CD4-positive, alpha-beta T cell treated with Interleukin-15 for 1 hour (primary cell): Measurements from ENCODE around the gene BRIP1.
"Not testable (repeated sequence)": the region's sequence is repeated elsewhere in the genome, so short reads cannot be mapped to it uniquely, and the experiment has no call there.

Experiments
- DNase-seq: peaks from one replicate; pipeline ENCODE4 v3.0.0-alpha.2; 2020

BRIP1 gene

DNA sequence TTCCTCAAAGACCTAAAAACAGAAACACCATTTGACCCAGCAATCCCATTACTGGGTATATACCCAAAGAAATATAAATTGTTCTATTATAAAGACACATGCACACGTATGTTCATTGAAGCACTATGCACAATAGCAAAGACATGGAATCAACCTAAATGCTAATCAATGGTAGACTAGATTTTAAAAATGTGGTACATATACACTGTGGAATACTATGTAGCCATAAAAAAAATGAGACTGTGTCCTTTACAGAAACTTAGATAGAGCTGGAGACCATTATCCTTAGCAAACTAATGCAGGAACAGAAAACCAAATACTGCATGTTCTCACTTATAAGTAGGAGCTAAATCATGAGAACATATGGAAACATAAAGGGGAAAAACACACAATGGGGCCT, 36.5 kb downstream of the BRIP1 start:
- DNase-seq, result not testable (repeated sequence)

DNA sequence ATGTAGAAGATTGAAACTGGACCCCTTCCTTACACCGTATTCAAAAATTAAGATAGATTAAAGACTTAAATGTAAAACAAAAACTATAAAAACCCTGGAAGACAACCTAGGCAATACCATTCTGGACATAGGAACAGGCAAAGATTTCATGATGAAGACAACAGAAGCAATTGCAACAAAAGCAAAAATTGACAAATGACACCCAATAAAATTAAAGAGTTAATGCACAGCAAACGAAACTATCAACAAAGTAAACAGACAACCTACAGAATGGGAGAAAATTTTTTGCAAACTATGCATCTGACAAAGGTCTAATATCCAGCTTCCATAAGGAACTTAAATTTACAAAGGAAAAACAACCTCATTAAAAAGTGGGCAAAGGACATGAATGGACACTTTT, 37.1 kb downstream of the BRIP1 start:
- not testable (repeated sequence) for DNase-seq

DNA sequence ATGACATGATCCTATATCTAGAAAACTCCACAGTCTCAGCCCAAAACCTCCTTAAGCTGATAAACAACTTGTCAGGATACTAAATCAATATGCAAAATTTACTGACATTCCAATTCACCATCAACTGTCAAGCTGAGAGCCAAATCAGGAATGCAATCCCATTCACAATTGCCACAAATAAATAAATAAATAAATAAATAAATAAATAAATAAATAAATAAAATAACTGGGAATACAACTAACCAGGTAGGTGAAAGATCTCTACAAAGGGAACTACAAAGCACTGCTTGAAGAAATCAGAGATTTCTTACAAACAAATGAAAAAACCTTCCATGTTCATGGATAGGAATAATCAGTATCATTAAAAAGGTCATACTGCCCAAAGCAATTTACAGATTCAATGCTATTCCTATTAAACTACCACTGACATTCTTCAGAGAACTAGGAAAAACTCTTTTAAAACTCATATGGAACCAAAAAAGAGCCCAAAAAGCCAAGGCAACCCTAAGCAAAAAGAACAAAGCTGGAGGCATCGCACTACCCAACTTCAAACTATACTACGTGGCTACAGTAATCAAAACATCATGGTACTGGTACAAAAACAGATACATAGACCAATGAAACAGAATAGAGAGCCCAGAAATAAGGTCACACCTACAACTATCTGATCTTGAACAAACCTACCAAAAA, 37.7 kb downstream of the BRIP1 start:
- no peak for DNase-seq

DNA sequence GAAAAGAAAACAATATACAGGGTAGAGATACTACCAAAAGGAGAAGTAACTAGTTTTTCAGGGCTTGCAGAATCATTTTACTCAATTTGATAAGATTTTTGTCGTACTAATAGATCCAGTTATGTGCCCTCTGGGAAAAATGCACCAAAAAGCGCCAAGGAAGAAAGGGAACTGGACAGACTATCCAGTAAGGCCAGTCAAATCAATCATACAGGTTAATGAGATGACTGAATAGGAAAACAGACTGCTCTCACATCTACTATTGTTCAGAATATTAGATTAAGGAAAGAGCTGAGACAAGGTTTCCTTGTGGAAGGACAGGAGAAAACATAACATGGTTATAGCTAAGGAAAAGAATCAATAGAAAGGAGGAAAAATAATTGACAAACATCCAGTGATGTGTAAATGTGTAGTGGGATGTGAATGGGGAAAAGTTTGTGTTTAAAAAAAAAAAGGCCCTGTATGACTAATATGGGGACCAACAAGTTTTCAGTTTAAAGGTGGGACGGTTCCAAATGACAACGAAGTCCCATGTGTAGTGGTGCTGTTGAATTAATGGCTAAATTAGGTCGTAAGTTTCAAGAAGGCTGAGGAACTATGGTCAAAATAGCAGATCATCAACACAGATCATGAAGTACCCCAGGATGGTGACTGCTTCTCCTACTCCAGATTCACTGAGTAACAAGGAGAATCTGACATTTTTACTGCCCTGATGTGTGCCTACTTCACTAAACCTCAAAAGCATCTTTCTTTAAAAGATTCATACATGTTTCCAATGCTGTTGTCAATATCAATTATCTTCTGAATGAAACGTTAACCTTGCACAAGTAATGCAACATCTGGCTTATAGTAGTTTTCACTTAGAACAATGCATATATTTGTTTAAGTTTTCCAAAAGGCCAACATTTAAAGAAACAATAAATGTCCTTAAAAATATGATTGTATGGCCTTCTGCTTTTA, 40.7 kb downstream of the BRIP1 start:
- no peak for DNase-seq

DNA sequence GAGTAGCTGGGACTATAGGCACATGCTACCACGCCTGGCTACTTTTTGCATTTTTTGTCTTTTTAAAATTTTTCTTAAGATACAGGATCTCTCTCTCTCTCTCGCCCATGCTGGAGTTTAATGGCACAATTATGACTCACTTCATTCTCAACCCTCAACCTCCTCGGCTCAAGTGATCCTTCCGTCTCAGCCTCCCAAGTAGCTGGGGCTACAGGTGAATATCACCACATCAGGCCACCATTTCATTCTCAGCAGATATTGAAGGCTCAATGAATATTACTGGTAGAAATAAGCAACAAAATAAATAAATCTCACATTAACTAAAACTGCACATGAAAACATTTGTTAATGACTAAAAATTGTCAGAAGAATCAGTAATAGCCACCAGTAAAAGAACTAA, 41.7 kb downstream of the BRIP1 start:
- no peak for DNase-seq

DNA sequence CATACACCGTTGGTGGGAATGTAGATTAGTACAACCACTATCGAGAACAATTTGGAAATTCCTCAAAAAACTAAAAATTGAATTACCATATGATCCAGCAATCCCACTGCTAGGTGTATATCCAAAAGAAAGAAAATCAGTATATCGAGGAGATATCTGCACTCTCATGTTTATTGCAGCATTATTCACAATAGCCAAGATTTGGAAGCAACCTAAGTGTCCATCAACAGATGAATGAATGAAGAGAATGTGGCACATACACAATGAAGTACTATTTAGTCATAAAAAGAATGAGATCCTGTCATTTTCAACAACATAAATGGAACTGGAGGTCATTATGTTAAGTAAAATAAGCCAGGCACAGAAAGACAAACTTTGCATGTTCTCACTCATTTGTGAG, 44.1 kb downstream of the BRIP1 start:
- DNase-seq, result not testable (repeated sequence)

DNA sequence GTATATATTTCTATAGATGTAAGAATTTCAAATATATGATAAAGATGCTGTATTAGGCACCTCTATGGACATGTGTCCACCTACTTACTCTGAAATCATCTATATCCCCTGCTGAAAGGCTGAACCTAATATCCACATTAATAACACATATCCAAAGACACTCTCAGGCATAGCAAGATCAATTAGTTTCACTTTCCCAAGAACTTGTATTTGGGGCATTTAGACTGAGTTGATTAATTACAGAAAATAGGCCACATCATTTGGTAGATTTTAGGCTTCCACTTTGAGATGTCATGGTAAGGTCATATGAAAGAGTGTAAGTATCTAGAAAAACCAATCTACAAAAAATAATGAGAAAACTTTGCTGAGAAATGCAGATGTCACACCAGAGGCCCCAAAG, 45.1 kb downstream of the BRIP1 start:
- no peak for DNase-seq

DNA sequence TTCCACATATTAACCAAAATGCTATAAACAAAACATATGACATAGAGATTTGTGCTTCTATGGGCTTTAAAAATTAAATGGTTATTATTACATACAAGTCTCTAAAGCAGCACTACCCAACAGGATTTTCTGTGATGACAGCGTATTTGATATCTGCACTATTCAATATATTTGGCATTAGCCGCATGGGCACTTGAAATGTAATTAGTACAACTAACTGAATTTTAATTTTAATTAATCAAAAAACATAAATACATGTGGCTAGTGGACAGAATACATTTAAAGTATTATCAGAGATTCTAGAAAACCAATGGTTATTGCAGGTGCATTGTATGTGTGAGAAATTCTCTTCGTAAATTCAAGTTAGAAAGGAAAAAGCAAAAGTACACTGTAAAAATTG, 45.9 kb downstream of the BRIP1 start:
- DNase-seq, result no peak

DNA sequence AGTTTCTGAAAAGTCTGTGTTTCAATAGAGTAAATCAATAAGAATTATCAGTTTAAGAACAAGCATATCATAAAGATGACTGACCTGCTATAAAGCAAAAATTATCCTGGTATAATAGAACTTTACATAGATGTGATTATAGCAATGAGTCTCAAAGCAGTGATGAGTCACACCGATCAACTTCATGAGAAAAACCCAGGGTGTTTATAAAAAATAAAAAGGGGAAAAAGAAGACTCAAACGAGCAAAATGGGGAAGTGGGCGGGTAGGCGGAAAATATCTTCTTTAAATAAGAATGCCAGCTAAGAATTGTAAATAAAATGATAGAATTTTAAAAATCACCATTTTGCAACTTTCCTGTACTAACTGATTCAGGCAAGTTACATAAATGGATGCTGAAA, 46.8 kb downstream of the BRIP1 start:
- no peak for DNase-seq

DNA sequence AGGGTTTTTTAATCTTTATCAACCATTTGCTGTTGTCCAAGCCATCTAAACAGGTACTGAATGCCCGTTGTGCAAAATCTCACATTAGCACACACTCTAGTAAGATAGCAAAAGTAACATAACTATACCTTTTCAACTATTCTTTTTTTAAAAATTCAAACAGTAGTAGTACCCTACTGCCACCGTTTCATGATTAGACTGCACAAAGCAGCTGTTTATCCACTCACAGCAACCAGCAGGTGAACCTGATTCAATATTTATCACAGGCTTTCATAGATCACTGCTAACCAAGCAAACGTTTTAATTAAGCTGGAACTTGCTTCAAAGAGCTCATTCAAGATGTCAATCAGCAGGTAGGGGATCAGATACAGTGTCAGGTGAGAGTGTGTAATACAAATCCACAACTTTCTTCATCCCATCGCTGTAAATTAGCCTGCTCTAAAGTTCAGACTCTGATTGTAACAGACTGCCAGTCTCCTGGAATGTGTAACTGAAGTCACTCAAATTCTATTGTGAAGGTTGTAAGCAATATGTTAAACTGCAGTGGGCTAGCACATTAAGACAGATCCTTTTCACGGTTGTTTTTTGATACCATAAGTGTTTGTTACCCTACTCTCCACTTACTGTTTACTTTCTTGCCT, 47.3 kb downstream of the BRIP1 start:
- no peak for DNase-seq

DNA sequence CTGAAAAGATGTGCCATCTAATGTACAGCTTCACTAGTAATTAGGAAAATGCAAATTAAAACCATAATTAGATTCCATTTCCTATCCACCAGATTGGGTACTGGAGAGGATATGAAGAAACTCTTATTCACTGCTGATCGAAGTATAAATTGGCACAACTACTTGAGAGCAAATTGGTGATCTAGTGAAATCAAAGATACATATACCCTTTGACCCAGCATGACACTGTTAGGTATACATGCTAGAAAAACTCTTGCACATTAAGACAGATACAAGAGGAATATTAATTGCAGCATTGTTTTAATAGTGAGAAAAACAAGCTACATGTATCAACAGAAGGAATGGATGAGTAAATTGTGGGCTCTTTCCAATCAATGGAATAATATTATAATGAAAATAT, 48.8 kb downstream of the BRIP1 start:
- no peak for DNase-seq

DNA sequence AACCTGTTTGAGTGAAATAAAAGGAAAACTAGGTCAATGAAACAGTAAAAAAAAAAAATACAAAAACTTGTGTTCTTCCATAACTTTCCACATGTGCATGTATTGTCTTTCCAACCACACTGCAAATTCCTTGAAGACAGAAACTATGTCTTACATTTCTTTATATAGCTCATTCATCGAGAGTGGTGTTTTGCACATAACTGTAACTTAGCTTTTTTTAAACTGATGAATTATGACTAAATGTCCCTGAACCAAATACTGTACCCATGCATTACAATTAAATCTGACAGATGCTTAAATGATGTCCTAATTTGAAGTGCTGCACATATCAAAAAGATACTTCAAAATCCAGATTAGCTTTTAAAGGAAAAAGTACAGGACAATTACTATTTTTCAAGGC, 50.1 kb downstream of the BRIP1 start:
- DNase-seq, result no peak

DNA sequence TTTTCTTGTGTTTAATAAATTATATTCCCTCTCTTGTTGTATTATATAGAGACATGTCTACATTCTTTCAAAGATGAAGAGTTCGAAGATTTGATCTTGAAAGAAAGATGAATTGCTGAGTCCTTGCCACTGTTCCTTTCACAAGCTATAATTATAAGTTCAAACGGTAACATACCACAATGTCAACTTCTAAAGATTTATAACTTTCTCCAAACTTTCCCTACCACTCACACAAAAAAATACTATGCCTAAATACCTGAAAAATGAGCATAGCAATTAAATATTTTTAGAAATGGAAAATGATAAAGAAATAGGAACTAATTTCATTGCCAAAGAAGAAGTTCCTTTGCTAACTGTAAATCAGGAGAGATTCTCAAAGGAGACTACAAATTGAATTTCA, 50.6 kb downstream of the BRIP1 start:
- DNase-seq, result no peak

DNA sequence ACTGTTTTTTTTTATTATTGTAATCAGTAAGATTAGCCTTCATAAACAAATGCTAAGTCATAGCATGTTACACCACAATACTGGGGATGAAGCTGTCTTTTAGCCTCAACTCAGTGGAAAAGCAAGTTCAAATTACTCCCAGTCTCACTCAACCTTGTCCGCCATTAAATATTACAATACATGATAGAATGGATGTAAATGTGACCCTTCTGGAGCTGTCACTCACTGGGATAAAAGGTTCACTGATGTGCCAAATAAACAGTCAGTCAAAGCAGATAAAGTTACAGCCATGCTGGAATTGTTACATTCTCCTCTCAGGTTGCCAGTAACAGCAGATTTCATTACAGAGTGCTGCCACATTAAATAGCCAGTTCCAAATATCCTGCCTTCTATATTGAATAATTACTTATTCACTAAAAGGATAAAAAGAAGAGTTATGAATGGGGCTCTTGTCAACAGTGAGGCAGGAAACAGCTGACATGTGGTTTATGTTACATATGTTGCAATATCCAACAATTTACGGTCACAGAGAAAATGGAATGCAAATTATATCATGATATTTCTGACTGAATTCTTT, 53.4 kb downstream of the BRIP1 start:
- DNase-seq, result no peak

DNA sequence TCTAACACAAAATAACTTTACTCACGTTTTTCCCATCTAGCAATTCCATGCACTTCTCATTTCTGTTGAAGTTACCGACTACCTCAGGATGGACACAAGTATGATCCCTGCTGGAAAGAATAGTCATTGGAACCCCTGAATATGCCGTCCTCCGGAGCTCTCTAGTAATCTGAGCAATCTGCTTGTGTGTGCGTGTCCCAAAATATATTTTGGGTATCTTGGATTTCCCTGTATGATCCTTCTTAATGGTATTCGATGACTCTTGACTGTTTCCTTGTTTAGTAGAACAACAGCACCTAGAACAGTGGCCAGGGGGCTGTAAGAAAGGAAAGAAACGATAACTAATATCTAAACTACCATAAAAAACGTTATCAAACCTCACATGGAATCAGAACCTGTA, 54.9 kb downstream of the BRIP1 start:
- DNase-seq, result no peak

DNA sequence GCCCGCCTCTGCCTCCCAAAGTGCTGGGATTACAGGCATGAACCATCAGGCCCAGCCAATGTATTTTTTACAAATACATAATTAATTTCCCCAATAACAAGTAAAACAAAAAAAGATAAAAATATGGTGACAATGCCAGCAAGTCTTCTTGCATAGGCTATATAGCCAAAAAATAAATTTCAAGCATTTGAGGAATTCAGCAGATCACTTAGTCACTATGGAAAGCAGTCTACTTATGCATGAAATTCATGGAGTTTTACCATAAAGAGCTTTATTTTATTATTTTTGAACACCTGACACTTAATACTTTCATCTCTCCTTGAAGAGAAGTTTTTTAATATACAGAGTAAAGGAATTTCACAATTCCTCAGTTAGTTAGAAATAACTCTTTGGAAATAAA, 56.4 kb downstream of the BRIP1 start:
- DNase-seq, result no peak

DNA sequence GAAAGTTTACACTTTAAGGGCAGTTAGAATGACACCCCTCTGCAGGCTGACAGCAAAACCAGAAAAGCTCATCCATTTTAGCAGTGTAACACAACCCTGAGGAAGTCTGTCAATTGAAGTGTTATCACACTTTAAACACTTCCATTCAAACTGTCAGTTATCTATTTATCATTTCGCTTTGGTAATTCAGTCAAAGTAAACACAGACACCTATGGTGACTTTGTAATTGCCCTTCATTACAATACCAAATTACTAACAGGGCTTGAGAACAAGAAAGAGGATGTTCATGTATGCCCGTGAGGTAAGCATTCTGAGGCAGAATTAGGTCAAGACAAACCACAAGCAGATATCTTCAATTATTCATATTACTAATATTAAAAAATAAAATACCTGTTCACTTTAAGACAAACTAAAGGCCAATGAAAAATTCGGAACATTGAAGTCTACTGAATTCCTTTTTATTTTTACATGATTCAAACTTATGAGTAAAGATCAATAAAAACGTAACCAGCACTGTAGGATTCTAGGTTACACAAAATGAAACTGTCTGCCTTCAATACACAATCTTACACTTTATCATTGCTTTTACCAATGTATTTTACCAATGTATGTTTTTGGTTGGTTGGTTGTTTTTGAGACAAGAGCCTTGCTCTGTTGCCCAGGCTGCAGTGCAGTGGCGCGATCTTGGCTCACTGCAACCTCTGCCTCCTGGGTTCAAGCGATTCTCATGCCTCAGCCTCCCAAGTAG, 57.1 kb downstream of the BRIP1 start:
- DNase-seq, result no peak

DNA sequence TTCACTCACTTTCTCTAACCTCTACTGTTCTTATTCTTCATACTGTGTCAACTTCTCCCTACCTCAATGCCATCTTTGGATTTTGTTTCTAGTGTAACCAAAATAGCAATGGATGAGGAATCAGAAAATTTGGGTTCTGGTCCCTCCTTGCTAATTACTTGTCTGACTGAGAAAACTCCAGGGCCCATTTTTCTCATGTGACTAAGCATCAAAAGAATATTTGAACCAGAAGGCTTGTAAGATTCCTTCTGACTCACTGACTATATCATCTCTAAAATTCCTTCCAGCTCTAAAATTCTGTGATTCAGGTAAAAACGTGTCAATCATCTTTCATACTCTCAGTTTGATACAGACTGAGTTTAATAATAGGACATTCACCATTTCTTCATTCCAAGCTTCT, 57.9 kb downstream of the BRIP1 start:
- DNase-seq, result no peak

DNA sequence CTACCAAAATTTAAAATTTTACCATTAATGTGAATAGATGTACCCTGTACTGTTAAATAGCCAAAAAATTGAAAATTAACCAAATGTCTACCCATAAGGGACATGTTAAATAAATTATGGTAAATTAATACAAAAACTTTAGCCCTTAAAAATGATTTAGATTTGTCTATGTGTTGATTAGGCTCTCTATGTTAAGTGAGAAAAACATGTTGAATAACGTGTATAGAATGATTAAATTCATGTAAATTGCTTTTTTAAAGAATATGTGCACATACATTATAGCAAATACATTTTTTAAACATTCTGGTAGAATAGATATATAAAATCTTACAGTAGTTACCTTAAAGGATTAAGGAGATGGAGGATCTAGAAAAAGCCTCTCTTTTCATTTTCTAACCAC, 59.5 kb downstream of the BRIP1 start:
- DNase-seq, result no peak

DNA sequence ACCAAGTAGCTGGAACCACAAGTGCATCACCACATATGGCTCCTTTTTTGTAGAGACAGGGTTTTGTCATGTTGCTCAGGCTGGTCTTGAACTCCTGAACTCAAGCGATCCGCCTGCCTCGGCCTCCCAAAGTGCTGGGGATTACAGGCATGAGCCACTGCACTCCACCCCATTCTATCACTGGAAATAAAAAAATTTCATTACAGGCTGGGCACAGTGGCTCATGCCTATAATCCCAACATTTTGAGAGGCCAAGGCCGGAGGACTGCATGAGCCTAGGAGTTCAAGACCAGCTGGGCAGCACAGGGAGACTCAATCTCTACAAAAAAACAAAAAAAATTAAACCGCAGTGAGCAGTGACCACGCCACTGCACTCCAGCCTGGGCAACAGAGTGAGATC, 60.1 kb downstream of the BRIP1 start:
- no peak for DNase-seq

DNA sequence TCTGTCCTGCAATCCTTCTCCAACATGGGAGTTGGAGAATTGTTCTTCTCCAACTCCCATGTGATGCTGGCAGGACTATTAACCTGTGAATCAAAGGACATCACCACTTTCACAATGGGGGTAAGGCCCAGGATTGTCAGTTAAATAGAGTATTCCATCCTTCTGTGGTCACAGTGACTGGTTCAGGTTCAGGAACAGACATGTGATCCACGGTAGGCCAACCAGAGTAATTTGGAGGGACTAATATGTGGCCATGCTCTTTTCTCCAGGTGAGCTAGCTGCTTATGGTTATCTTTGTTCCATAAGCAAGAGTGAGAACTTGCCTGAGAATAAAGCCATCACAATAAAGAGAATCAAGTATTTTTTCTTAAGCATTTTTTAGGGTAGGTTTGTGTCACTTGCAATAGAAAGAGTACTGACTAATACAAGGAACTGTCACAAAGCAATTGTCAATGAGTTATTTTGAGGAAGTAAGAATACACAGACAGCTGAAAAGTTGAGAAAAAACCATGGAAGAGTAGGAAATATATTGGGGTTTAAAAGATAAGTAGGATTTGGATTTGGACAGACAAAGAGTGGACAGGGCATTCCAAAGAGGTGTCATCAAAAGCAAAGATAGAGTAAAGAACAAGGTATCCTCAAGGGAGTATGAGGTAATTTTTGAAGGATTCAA, 63.4 kb downstream of the BRIP1 start:
- DNase-seq, result no peak

DNA sequence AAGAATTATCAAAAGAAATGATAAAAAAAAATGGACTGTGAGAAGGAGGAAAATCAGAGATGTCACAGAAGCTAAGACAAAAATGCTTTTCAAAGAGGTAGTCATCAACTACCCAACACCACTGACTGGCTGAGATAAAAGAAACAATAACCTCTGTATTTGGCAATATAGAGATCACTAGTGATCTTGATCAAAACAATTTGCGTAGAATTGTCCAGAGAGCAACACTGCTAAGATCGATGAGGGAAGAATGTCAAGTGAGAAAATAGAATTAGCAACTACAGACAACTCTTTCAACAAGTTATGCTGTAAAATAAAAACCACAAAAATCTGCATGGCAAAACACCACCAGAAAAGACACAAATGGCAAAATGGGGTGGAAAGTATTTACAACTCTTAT, 66.0 kb downstream of the BRIP1 start:
- no peak for DNase-seq
